ENCODE data around the gene TPI1. TPM values are rescaled to one million over a fixed set of nuclear protein-coding genes. Genes with fewer than 3 reads are reported as not detected.

TPI1 gene
- total RNA-seq (2014; rRNA removed; shearing (Covaris generic)) = 675 and 790 TPM in 2 replicates

GRCh38 chr12:6867413-6868210 lies at the start of gene TPI1:
TPI1 (plus strand) TSS chr12:6867531; CDS start chr12:6867567, 36 bp downstream.
- peak; percentile 39 for DNase-seq (ENCODE audit: low spot score)

GRCh38 chr12:6817662-6818157 lies 49.6 kb upstream of the TPI1 start:
- DNase-seq (ENCODE audit: low spot score) = no peak

GRCh38 chr12:6818222-6818621 lies 49.1 kb upstream of the TPI1 start:
- no peak for DNase-seq (ENCODE audit: low spot score)

DNA sequence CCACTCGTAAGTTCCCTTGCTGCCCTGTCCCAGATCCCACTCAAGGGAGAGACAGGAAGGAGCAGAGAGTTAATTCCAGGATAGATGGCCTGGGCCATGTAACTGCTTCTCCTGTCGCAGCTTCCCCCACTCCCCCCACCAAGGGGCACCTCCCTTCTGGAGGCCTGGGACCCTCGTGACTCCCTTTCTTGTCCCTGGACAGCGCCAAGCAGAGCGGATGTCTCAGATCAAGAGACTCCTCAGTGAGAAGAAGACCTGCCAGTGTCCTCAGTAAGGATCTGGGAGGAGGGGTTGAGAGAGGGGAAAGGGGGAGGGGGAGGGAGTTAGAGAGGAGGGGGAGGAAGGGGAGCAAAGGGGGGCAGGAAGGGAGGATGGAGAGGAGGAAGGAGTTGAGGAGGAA lies 48.7 kb upstream of the TPI1 start:
- DNase-seq (ENCODE audit: low spot score) = no peak

GRCh38 chr12:6819106-6820030 lies 48.0 kb upstream of the TPI1 start:
- no peak for DNase-seq (ENCODE audit: low spot score)

GRCh38 chr12:6820166-6820565 lies 47.2 kb upstream of the TPI1 start:
- DNase-seq (ENCODE audit: low spot score) = no peak

DNA sequence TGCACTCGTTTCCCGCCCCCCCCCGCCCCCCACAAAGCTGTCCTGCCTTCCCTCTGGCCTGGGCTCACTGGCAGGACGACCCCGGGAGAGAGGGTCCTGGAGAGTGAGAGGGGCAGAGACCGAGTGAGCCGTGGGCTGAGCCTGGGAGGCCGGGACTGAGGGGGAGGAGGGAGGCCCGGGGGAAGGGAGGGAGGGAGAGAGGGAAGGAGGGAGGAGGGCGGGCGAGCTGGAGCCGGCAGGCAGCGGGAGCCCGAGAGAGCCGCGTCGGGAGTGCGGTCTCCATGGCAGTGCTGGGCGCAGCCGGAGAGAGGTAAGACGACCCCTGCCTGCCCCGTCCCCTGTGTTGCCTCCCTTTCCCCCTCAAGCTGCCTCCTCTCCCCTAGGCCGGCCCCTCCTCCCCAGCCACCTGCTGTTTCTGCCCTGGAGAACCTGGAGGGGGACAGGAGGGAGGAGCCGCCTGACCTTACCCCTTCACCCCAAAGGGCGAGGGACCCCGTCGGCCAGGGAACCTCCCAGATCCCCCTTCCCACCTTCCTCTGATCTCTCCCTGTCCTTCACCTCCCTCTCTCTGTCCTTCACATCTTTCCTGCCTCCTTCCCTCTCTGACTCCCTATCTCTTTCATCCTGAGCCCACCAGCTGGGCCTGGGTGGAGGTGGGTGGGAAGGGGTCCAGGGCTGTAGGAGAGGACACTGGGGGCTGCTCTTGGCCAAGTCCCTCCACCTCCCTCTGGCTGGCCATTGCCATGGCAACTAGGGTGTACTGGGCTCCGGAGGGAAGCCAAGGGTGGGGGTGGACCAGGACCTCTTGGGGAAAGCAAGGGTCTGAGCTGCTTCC lies 45.5 kb upstream of the TPI1 start, which contains the start of gene GPR162:
TSS of gene GPR162 (plus strand) at position 231 of the 835 bp plus-strand sequence. CDS start 2,078 bp downstream, outside the sequence.
- no peak for DNase-seq (ENCODE audit: low spot score)

DNA sequence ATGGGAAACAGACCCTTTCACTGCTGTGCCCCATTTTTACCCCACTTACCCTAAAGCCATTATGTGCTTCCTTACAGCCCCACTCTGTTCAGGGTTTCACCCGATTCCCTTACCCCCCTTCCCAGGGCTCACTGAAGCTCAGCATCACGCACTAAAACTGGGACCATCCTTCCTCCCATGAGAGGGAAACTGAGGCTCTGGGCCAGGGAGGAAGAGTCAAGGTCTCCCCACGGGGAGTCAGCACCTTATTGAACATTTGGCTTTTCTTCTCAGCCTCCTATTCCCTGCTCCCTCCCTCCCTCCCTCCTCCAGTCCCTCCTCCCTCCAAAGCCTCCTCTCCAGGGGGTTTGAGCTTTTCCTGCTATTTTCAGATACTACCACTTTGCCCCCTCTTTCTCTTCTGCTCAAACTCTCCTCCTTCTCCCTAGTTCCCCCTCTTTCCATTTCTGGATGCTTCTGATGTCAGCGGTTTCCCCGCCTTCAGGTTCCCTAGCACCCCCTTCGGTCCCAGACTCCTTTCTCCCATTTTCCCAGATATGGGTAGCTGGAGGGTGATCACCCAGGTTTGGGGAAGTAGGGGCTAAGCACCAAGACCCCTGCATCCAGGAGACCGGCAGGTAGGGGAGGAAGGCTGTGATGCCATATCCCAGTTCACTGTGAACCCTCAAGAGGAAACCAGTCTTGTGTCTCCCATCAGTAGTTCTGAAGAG lies 44.8 kb upstream of the TPI1 start:
- DNase-seq (ENCODE audit: low spot score) = no peak

- no peak for DNase-seq (ENCODE audit: low spot score)
Measured at GRCh38 chr12:6823182-6824084, 43.9 kb upstream of the TPI1 start.

GRCh38 chr12:6824085-6824775 lies 43.1 kb upstream of the TPI1 start:
- DNase-seq (ENCODE audit: low spot score) = no peak

- DNase-seq (ENCODE audit: low spot score) = no peak
Measured at GRCh38 chr12:6824901-6825381, 42.4 kb upstream of the TPI1 start.

DNA sequence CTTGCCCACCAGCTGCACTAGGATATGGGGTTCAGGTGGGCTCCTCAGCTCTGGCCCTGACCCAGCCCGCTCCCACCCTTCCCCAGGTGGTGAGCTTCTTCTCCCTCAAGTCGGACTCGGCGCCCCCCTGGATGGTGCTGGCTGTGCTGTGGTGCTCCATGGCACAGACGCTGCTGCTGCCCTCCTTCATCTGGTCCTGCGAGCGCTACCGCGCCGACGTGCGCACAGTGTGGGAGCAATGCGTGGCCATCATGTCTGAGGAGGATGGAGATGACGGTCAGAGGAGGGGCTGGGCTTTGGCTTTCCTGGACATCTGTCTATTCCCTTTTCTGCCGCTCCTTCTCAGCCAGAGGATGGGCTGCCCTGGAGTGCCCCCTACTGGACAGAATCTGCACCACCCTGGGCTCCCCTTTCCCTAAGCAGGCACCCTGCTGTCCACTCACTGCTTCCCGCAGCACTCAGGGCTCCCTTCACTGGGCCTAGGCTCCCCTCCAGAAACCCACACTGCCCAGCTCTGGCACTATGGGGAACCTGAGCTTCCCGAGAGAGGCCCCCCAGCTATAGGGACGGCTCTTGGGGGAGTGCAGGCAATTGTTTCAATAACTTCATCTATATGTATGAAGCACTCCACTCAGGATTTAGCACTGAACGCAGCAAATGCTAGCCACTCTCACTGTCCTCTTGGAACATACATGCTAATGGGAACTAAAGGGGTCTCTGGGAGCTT lies 41.8 kb upstream of the TPI1 start:
- DNase-seq (ENCODE audit: low spot score) = peak; percentile 52

- no peak for DNase-seq (ENCODE audit: low spot score)
Measured at GRCh38 chr12:6826125-6826733, 41.1 kb upstream of the TPI1 start.

- DNase-seq (ENCODE audit: low spot score) = no peak
Measured at GRCh38 chr12:6826734-6827436, 40.4 kb upstream of the TPI1 start.

DNA sequence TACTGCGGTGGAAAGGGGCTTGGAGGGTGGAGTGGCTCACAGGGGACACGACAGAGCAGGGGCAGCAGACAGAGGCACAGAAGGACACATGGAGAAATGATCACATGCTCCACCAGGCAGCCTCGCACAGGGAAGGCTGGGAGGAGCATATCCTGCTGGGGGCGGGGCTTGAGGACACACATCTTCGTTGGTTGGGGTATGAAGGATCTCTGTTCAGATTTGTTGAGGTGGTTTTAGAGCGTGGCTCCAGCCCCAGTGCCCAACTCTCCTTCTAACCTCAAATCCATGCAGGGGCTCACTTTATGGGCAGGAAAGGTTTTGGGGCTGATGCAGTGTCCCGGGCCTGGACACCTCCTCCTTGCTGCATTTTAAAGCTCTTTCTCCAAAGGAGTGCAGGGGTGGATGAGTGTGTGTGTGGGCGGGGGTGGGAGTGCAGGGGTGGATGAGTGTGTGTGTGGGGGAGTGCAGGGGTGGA lies 39.9 kb upstream of the TPI1 start:
- DNase-seq (ENCODE audit: low spot score) = peak; percentile 45

DNA sequence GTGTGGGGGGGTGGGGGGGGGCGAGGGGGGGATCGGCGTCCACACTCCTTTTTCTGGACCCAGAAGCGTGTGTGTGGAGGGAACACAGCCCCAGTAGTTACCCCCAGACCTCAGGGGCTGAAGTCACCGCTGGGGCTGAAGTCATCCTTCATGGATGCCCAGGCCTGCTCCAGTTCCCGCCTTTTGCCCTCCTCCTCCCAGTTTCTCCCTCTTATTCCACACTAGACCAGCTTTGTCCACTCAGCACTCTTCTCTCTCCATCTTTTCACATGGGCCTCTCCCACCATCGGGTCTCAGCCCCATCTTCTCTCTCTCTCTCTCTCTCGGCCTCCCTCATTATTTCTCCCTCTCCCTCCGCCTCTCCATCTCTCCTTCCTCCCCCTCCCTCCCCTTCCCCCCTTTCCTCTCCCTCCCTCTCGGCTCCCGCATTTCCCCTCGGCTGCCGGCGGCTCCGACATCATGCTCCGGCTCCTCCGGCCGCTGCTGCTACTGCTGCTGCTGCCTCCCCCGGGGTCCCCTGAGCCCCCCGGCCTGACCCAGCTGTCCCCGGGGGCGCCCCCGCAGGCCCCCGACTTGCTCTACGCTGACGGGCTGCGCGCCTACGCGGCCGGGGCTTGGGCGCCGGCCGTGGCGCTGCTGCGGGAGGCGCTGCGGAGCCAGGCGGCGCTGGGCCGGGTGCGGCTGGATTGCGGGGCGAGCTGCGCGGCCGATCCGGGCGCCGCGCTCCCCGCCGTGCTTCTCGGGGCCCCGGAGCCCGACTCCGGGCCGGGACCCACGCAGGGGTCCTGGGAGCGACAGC lies 39.1 kb upstream of the TPI1 start, which contains the start of gene P3H3:
TSS of gene P3H3 (plus strand) at position 426 of the 799 bp plus-strand sequence. CDS start at position 460, 34 bp downstream.
- DNase-seq (ENCODE audit: low spot score) = peak; percentile 30
